OCI-M2 (cell line): ENCODE results near the gene LYG1.
"Not testable (repeated sequence)": the region's sequence is repeated elsewhere in the genome, so short reads cannot be mapped to it uniquely, and the experiment has no call there.

Source experiments
- DNase-seq: peaks from one replicate; lab custom pipeline; 2025; ENCODE audit not compliant: unreplicated experiment; lab: John Stamatoyannopoulos, UW

LYG1 gene

GRCh38 chr2:99278195-99278765 lies 22.7 kb downstream of the LYG1 start:
- not testable (repeated sequence) for DNase-seq

GRCh38 chr2:99275882-99276281 lies 25.1 kb downstream of the LYG1 start:
- no peak for DNase-seq

- DNase-seq, result no peak
Observed at GRCh38 chr2:99261242-99261641, 39.8 kb downstream of the LYG1 start.

- DNase-seq, result no peak
Observed at GRCh38 chr2:99260184-99260583, 40.8 kb downstream of the LYG1 start.

- no peak for DNase-seq
Observed at GRCh38 chr2:99259465-99259864, 41.5 kb downstream of the LYG1 start.

GRCh38 chr2:99256677-99257076 lies 44.3 kb downstream of the LYG1 start:
- no peak for DNase-seq

- no peak for DNase-seq
Observed at GRCh38 chr2:99255491-99256318, 45.3 kb downstream of the LYG1 start, which contains the start of gene LYG2. LYG2 (minus strand) TSS chr2:99255666; CDS start chr2:99254260, 1,406 bp downstream.

- DNase-seq, result no peak
Observed at GRCh38 chr2:99249951-99250350, 51.0 kb downstream of the LYG1 start.

GRCh38 chr2:99242151-99242550 lies 58.8 kb downstream of the LYG1 start:
- DNase-seq, result no peak

GRCh38 chr2:99240431-99240830 lies 60.6 kb downstream of the LYG1 start:
- no peak for DNase-seq

- no peak for DNase-seq
Observed at GRCh38 chr2:99238599-99238998, 62.4 kb downstream of the LYG1 start.
